NCI-H460 (cell line): ENCODE measurements around the gene NADK. TPM values are rescaled to one million over a fixed set of nuclear protein-coding genes. Genes with fewer than 3 reads are reported as not detected.

Experiments
- DNase-seq: peaks from one replicate; pipeline ENCODE4 v3.0.0-alpha.2; 2016; ENCODE audit warnings: low read depth; ENCODE audit errors: extremely low read depth
- polyA plus RNA-seq: library from polyadenylated mRNA; depleted of rRNA; stranded (reverse); fragments of >200 nt; gene quantifications from 2 replicates; pipeline ENCODE4 v1.2.3, GENCODE V29; 2014; cell fraction: nucleus; rRNA removed
- total RNA-seq: library from RNA; depleted of rRNA; stranded (reverse); fragments of >200 nt; shearing (Covaris generic); gene quantifications from 2 replicates; pipeline ENCODE4 v1.2.3, GENCODE V29; 2014; rRNA removed

Gene NADK, protein sequence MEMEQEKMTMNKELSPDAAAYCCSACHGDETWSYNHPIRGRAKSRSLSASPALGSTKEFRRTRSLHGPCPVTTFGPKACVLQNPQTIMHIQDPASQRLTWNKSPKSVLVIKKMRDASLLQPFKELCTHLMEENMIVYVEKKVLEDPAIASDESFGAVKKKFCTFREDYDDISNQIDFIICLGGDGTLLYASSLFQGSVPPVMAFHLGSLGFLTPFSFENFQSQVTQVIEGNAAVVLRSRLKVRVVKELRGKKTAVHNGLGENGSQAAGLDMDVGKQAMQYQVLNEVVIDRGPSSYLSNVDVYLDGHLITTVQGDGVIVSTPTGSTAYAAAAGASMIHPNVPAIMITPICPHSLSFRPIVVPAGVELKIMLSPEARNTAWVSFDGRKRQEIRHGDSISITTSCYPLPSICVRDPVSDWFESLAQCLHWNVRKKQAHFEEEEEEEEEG
- total RNA-seq, result 41.3 and 48.5 TPM in 2 replicates
- polyA plus RNA-seq, result 113 and 122 TPM in 2 replicates

- peak; percentile 47 for DNase-seq
These were observed at the start of gene NADK for GRCh38 chr1:1777950-1778662. NADK (minus strand) TSS chr1:1778470; CDS start chr1:1765406, 13,064 bp downstream.

- DNase-seq, result no peak
These were observed 49.0 kb upstream of the NADK start for GRCh38 chr1:1827089-1827848.

- no peak for DNase-seq
These were observed 48.3 kb upstream of the NADK start for GRCh38 chr1:1826356-1827088.

DNA sequence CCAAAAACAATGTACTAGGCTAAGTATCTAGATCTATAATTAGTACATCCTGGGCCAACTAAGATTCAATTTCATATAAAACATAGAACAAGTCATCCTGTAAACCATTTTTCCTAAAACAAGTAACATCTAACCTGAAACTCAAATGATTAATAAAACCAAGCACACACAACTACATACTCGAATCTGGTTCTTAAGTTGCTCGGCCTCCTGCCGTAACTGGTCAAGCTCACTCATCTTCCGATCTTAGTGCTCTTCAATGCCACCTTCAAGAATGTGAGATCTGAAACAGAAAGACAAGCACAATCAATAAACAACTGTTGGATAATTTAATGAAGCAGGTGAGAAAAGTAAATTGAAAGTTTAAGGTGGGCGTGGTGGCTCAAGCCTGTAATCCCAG, 46.9 kb upstream of the NADK start:
- no peak for DNase-seq

DNA sequence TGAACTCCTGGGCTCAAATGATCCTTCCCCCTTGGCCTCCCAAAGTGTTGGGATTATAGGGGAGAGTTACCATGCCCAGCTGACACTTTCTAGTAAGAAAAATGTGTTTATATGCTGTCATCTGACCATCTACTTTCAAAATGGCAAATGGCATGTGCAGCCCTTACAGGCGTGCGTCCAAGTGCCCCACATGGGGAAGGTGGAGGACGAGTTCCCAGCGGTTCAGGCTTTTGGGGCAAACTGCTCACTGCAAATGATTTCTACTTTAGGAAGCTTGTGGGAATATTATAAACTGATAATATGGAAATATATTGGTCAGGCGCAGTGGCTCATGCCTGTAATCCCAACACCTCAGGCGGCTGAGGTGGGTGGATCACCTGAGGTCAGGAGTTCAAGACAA, 41.5 kb upstream of the NADK start:
- no peak for DNase-seq

GRCh38 chr1:1817221-1817620, 39.0 kb upstream of the NADK start:
- DNase-seq, result no peak

DNA sequence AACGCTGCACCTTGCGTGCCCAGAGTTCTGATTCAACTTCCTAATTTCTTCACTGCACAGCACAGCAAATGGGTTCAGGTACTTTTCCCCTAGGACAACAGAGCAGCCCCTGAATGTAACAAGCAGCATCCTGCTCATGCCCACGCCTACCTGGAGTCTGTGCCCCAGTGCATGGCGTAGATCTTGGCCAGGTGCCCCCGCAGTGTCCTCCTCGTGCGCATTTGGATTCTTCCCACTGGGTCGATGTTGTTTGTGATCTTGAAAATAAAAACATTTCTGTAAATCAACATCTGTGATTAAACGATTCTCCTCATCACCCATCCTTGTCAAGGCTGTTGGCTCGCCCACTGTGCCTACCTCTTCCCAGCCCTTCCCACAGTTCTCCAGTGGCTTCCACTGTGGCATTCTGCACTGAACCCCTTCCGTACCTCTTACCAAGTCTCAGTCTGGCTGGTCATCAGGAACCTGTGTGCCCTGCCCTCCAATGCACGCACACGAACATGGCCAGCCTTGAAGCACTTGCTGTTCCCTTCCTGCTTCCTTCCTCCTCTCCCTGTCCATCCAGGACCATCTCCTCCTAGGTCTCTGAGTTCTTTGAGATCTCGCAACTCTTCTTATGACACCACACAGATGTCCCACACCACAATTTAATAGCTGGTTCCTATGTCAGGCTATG, 37.5 kb upstream of the NADK start:
- DNase-seq, result no peak

GRCh38 chr1:1809489-1809888, 31.2 kb upstream of the NADK start:
- DNase-seq, result no peak

- DNase-seq, result no peak
These were observed 29.9 kb upstream of the NADK start for GRCh38 chr1:1808206-1808605.

- no peak for DNase-seq
These were observed 28.6 kb upstream of the NADK start for GRCh38 chr1:1806890-1807289.

DNA sequence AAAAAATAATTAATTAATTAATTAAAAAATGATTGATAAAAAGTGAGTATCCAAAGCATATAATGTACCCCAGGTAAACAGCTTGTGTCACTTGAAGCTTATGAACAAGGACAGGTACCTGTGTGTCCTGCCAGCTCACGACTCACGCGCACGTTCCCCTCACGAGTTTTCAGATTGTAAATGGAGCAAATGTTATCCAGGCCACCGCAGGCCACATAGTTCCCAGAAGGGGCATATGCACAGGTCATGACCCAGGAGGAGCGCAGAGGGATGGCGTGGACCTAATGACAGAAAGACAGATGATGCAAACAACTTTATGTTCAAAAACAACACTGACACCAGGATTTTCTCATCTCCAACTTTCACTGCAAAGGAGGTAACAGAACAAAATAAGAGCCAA, 26.0 kb upstream of the NADK start:
- no peak for DNase-seq

DNA sequence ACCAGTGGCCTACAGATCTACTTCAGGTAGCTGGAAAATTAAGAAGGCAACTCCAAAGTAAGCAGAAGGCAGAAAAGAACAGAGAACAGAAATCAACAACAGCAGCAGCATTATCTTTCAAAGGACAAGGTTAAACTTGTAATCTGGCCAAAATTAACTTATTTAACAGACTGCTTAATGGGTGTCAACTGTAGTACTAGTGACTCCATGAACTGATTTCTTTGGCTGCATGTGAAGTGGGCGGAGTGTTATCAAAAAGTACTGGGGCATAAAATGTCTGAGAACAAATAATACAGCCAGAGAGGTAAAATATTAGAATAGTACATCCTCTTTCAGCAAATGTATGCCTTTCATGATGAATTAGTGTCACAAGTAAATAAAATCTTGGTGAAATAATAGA, 24.6 kb upstream of the NADK start:
- DNase-seq, result no peak

DNA sequence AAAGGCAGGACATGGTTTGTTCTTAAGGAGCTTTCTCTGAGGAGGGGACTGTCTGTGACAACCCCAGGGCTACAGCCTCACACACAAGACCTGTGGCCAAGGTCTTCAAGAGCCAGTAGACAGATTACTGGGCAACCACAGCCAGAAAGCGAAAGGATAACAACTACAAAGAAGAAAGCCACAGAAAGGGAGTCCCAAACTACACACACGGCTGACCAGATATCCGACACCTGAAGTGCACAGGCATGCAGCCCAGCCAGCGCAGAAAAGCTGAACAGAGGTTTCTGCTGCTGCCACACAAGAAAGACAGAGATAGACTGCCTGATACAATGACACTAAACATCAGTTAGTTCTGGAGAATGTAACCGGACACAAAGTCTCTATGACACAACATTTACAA, 21.4 kb upstream of the NADK start:
- no peak for DNase-seq

DNA sequence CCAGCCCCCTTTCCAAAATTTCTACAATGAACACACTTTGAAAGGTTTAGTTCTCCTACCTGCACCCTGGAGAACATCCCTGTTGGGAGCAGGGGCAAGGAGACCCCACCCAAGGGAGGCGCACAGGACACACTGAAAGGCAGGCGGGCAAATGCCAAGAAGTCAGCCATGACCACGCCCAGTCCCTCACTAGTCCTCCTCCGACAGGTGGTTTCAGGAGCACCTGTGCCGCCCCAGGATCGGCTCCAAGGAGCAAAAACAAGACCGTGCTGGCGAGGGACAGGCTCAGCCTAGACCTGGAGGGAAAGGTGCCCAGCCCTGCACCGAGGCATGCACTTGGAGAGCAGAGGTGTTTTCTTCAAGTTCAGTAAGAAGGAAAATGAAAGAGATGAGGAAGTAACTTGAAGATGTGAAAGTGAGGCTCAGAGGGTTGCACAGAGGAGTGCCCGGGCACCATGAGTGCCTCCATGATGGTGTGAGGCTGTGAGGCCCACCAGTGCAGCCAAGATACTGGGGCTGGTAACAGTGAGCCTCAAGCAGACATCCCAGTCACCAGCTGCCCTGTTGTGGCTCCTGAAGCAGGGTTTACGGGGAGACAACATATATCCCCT, 19.6 kb upstream of the NADK start:
- DNase-seq, result no peak

GRCh38 chr1:1796466-1796865, 18.2 kb upstream of the NADK start:
- DNase-seq, result no peak

- no peak for DNase-seq
These were observed 16.7 kb upstream of the NADK start for GRCh38 chr1:1794999-1795398.

- no peak for DNase-seq
These were observed 15.4 kb upstream of the NADK start for GRCh38 chr1:1793481-1794244.

- DNase-seq, result no peak
These were observed 10.6 kb upstream of the NADK start for GRCh38 chr1:1788646-1789431.
